ENCODE results near the gene RGS9. TPM values are rescaled to one million over a fixed set of nuclear protein-coding genes. Genes with fewer than 3 reads are reported as not detected.

The RGS9 gene
- total RNA-seq, 4 donors from 2014 or later = 22.4 to 58.6 (median 32.2) TPM

DNA sequence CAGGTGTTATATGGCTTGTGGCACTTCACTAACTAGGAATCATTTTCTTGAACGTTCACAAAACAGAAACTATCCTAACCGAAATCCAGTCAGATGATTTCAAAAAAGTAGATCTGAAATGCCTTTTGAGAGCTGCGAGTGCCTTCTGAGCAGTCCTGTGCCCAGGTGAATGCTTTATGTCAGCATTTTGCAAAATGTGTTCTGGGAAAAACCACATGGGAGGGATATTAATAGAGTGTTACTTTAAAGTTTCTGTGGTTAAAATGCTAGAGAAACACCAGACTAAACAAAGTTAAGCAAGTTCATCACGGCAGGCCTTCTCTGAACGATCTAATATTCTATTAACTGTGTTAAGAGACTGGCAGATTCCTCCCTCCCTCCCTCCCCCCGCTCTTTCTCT lies 15.8 kb upstream of the RGS9 start:
- TF ChIP-seq POLR2AphosphoS5 (IDR thresholded peaks at IDR 0.05) (no peak), POLR2A (IDR thresholded peaks at IDR 0.05; ENCODE audit: low read depth) (no peak), EP300 (IDR thresholded peaks at IDR 0.05) (no peak)
- TF ChIP-seq, protein P1, sequence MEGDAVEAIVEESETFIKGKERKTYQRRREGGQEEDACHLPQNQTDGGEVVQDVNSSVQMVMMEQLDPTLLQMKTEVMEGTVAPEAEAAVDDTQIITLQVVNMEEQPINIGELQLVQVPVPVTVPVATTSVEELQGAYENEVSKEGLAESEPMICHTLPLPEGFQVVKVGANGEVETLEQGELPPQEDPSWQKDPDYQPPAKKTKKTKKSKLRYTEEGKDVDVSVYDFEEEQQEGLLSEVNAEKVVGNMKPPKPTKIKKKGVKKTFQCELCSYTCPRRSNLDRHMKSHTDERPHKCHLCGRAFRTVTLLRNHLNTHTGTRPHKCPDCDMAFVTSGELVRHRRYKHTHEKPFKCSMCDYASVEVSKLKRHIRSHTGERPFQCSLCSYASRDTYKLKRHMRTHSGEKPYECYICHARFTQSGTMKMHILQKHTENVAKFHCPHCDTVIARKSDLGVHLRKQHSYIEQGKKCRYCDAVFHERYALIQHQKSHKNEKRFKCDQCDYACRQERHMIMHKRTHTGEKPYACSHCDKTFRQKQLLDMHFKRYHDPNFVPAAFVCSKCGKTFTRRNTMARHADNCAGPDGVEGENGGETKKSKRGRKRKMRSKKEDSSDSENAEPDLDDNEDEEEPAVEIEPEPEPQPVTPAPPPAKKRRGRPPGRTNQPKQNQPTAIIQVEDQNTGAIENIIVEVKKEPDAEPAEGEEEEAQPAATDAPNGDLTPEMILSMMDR (IDR thresholded peaks at IDR 0.05) = no peak
- Histone ChIP-seq H3K36me3 (no peaks in the 10 kb centered on the region), H3K4me1 (peaks cover 7 to 14% (median 10%) of the 10 kb centered on the region in 4 donors), H3K27me3 (no peaks in the 10 kb centered on the region), H3K4me3 (no peak overlapping the region), H3K9me3 (no peaks in the 10 kb centered on the region), H3K27ac (replicated peaks in 1 of 4) (no peak overlapping the region)
- WGBS = 47% methylated on average over 6 of the region's 6 CpGs
- DNase-seq (ENCODE audit: extremely low spot score) = no peak
- intact Hi-C loops (cut with DNase I) = no loop called here

DNA sequence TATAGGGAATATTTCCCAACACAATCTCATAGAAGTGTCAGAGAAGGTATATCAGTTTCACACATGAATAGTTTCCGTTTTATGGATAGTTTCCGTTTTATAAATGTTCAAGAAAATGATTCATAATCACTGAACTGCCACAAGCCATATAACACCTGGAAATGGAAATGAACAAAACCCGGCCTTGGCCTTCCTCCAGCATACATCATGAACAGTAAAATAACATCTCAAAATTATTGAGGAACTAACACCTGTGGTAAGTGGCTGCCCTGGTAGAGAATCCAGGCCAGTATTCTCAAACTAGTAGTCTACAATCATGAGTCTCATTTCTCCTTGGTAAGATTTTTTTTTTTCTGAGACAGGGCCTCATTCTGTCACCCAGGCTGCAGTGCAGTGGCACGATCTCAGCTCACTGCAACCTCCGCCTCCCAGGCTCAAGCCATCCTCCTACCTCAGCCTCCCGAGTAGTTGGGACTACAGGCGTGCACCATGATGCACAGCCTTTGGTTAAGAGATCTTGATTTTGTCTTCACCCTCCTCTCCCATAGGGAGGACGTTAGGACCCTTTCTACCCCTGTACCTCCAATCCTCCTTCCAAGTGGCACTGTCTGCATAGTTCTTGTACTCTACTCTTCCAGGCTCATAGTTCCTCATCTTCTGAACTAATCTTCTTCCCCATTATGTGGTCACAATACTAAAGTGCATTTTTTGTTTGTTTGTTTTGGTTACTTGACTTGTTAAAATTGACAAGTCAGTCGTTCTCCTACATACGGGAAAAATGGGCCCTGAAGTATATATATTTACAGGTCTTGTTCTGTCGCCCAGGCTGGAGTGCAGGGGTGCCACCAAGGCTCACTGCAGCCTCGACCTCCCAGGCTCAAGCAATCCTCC lies 15.0 kb upstream of the RGS9 start:
- H3K9me3 ChIP-seq = no peaks in the 10 kb centered on the region
- 75% methylated on average over 12 of the region's 12 CpGs for WGBS
- TF ChIP-seq, protein P1 (IDR thresholded peaks at IDR 0.05) = no peak
- TF ChIP-seq POLR2A (IDR thresholded peaks at IDR 0.05; ENCODE audit: low read depth) (no peak), POLR2AphosphoS5 (IDR thresholded peaks at IDR 0.05) (no peak), EP300 (IDR thresholded peaks at IDR 0.05) (no peak)
- intact Hi-C loops (cut with DNase I) = no loop called here
- H3K4me1 ChIP-seq = peaks cover 7 to 14% (median 10%) of the 10 kb centered on the region in 4 donors
- H3K36me3 ChIP-seq = no peaks in the 10 kb centered on the region
- H3K27me3 ChIP-seq = no peaks in the 10 kb centered on the region
- peak overlapping the region; percentile 65 to 76 (median 70) for H3K4me3 ChIP-seq
- no peak for DNase-seq (ENCODE audit: extremely low spot score)
- peak overlapping the region; percentile 88 to 91 (median 90) for H3K27ac ChIP-seq (replicated peaks in 1 of 4)

DNA sequence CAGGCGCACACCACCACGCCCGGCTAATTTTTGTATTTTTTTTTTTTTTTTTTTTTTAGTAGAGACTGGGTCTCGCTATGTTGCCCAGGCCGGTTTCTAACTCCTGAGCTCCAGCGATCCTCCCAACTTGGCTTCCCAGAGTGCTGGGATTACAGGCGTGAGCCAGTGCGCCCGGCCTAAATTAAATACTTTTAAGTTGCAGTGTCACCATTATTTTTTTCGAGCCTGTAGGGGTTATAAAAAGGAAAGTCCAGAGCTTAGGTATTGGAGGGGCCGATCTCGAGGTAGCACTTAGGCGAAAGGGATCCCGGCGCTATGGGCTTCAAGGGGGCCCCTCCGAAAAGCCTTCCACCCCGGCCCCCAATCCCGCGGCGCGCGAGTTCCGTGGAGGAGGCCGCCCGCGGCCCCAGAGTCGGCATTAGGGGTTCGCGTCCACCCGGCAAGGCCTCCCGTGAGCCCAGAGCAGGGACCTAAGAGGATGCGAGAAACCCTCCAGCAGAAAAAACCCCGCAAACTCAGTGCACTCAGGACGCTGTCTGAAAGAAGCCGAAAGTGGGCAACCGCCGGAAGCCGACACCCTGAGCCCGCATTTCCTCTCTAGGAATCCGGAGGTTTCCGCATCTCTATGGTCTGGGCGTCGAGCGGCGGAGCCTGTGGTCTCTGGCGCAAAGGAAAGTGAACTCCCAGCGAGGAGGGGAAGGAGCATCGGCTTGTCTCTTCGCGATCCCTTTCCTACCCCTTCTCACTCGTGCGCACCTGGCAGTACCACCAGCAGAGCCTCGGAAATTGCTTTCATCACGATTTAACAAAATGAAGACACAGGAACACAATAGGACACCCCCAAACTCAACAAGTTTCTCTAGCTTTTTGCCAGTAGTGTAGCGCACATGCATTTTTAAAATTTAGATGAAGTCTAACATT lies 14.1 kb upstream of the RGS9 start:
- WGBS = 14% methylated on average over 28 of the region's 55 CpGs
- Histone ChIP-seq H3K36me3 (no peaks in the 10 kb centered on the region), H3K27ac (replicated peaks in 1 of 4) (peak overlapping the region; percentile 88 to 91 (median 90)), H3K9me3 (no peaks in the 10 kb centered on the region), H3K27me3 (no peaks in the 10 kb centered on the region), H3K4me3 (peak overlapping the region; percentile 65 to 76 (median 70)), H3K4me1 (peaks cover 7 to 14% (median 10%) of the 10 kb centered on the region in 4 donors)
- peak; percentile 95 for DNase-seq (ENCODE audit: extremely low spot score)
- TF ChIP-seq, protein P1 (IDR thresholded peaks at IDR 0.05) = no peak
- no peak for TF ChIP-seq EP300 (IDR thresholded peaks at IDR 0.05)
- TF ChIP-seq POLR2A (IDR thresholded peaks at IDR 0.05; ENCODE audit: low read depth) = no peak
- TF ChIP-seq POLR2AphosphoS5 (IDR thresholded peaks at IDR 0.05) = peak; percentile 73 to 77
- intact Hi-C loops (cut with DNase I) = no loop called here

DNA sequence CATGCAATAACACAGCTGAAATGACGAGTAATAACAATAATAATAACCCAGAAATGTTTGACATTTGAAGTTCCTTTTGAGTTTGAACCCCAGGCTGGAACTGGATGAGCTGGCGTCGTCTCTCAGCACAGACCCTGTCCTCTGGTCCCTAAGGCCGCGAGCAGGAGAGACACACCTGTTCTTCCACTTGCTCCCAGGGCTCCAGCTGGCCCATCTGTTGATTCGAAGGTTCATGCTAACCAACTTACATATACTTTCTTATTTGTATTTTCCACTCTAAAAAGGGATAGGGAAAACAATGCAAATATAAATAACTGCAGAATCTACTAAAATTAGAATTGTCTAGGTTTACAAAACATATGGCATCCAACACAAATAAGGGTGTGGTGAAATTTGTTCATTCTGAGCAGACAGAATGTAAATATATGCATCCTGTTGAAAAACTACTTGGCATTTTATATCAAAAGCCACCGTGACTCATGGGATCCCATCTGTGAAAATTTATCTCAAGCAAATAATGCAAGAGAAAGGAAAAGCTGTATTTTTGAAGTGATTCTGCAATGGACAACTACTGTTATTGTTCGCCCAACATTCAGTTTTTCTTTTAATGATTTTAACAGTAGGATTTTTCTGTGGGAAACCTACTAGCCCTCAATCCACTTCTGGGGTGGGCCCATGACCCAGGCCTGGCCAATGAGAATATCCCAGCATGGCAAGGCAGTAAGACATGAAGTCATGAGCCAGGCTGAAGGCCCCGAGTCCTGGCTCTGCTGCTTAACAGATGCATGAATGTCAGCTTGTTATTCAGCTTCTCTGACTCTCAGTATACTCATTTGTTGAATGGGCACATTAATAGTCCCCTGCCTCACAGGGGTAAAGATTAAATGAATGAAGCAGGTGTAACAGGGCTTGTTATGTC lies 13.2 kb upstream of the RGS9 start:
- TF ChIP-seq, protein P1 (IDR thresholded peaks at IDR 0.05) = no peak
- TF ChIP-seq POLR2AphosphoS5 (IDR thresholded peaks at IDR 0.05) (no peak), POLR2A (IDR thresholded peaks at IDR 0.05; ENCODE audit: low read depth) (no peak), EP300 (IDR thresholded peaks at IDR 0.05) (no peak)
- Histone ChIP-seq H3K27ac (replicated peaks in 1 of 4) (peak overlapping the region; percentile 88 to 91 (median 90)), H3K4me1 (peaks cover 7 to 14% (median 10%) of the 10 kb centered on the region in 4 donors), H3K27me3 (no peaks in the 10 kb centered on the region), H3K4me3 (peak overlapping the region; percentile 65 to 76 (median 70)), H3K36me3 (no peaks in the 10 kb centered on the region), H3K9me3 (no peaks in the 10 kb centered on the region)
- DNase-seq (ENCODE audit: extremely low spot score) = no peak
- 74% methylated on average over 9 of the region's 9 CpGs for WGBS
- intact Hi-C loops (cut with DNase I) = no loop called here

All from esophagus muscularis mucosa (tissue), 4 donors.